ENCODE data around the gene RAI1. TPM values are rescaled to one million over a fixed set of nuclear protein-coding genes. Genes with fewer than 3 reads are reported as not detected.
"Not testable (repeated sequence)": the region's sequence is repeated elsewhere in the genome, so short reads cannot be mapped to it uniquely, and the experiment has no call there.

RAI1 gene
- total and polyA plus RNA-seq, 5 donors from 2014 or later, result 0.80 to 11.4 (median 1.1) TPM

DNA sequence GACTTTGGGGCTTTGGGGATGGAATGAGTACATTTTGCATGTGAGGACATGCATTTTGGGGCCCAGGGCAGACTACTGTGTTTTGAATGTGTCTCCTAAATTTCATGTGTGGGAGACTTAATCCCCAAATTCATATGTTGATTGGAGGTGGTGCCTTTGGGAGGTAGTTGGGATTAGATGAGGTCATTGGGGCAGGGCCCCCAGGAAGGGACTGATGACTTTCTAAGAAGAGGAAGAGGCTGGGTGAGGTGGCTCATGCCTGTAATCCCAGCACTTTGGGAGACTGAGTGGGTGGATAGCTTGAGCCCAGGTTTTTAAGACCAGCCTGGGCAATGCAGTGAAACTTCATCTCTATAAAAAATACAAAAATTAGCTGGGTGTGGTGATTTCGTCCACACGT lies 42.8 kb upstream of the RAI1 start:
- Mint-ChIP-seq H3K4me3 (peak overlapping the region in 1 of 4 donors; percentile 23), H3K9me3 (peaks cover 0 to 3% (median 0%) of the 10 kb centered on the region in 7 donors), H3K36me3 (no peaks in the 10 kb centered on the region), H3K27me3 (peaks cover 9% of the 10 kb centered on the region), H3K27ac (no peak overlapping the region), H3K4me1 (peaks cover 0 to 11% (median 5%) of the 10 kb centered on the region in 4 donors)
- H3K27ac ChIP-seq (ENCODE audit: insufficient read depth, low read length, poor library complexity, severe bottlenecking), result no peak overlapping the region
- H3K36me3 ChIP-seq (ENCODE audit: control insufficient read depth, insufficient read depth, low read length), result no peaks in the 10 kb centered on the region
- ATAC-seq (ENCODE audit: low read depth in 2 of 2) (no peak), DNase-seq (no peak)
- no peaks in the 10 kb centered on the region for H3K4me1 ChIP-seq (ENCODE audit: control insufficient read depth, insufficient read depth, low read length, poor library complexity, severe bottlenecking)
- no peak overlapping the region for H3K4me3 ChIP-seq (ENCODE audit: low read depth, low read length)
- no peaks in the 10 kb centered on the region for H3K9me3 ChIP-seq (ENCODE audit: control insufficient read depth in 2 of 2, low read length in 2 of 2)
- no peaks in the 10 kb centered on the region for H3K27me3 ChIP-seq (ENCODE audit: control insufficient read depth, insufficient read depth, low read length)

DNA sequence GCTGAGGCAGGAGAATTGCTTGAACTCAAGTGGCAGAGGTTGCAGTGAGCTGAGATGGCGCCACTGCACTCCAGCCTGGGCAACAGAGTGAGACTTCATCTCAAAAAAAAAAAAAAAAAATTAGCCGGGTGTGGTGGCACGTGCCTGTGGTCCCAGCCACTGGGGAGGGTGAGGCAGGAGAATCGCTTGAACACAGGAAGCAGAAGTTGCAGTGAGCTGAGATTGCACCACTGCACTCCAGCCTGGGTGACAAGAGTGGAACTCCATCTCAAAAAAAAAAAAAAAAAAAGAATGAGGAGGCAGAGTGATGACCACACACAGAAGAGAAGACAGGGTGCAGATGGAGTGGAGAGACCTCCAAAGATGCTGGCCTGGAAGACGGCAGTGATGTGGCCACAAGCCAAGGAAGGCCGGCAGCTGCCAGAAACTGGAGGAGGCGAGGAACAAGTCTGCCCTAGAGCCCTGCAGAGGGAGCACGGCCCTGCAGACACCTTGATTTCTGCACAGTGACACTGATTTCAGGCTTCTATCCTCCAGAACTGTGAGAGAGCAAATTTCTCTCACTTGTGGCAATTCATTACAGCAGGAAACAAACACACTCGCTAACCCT lies 41.5 kb upstream of the RAI1 start:
- H3K36me3 Mint-ChIP-seq; ATAC-seq (ENCODE audit: low read depth in 2 of 2); H3K27ac Mint-ChIP-seq; H3K27ac ChIP-seq (ENCODE audit: insufficient read depth, low read length, poor library complexity, severe bottlenecking); H3K36me3 ChIP-seq (ENCODE audit: control insufficient read depth, insufficient read depth, low read length); H3K9me3 Mint-ChIP-seq; H3K9me3 ChIP-seq (ENCODE audit: control insufficient read depth in 2 of 2, low read length in 2 of 2); H3K27me3 Mint-ChIP-seq; H3K4me1 ChIP-seq (ENCODE audit: control insufficient read depth, insufficient read depth, low read length, poor library complexity, severe bottlenecking); H3K27me3 ChIP-seq (ENCODE audit: control insufficient read depth, insufficient read depth, low read length); H3K4me3 ChIP-seq (ENCODE audit: low read depth, low read length); H3K4me3 Mint-ChIP-seq: not testable (repeated sequence)
- peak in 1 of 3 donors; percentile 51 for DNase-seq
- H3K4me1 Mint-ChIP-seq, result peaks cover 0 to 11% (median 5%) of the 10 kb centered on the region in 4 donors

DNA sequence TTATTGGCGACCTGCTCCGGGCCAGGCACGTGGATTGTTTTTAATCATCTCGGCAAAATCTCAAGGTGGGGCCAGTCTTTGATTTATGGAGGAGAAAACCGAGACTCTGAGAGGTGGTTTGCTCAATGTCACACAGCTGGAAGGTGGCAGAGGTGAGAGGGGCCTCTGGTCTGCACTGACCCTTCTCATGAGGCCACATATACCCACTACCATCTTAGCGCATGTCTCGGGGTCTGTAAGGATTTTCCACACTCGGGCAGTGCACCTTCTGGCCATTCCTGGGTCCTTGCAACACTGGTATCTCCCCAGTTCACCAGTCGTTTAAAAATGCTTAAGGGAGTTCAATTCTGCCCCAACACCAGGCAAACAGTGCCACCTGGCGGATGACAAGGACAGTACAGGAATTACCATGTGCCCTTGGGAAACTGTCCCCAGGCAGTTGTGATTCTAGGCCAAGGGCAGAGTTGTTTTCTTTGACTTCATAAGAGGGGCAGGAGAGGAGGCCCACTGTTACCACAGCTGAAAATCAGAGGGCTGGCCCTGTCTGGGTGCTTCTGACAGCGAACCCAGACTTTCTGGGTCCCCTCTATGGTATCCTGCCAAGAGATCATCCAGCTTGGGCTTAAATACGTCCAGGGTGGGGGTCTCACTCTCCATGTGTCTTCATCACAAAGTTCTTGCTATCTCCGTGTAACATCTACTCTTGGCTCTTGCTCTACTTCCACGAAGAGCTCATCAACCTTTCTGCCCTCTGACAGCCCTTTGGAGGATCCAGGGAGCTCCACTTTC lies 39.4 kb upstream of the RAI1 start:
- DNase-seq (peak; percentile 60 to 81 (median 77)), ATAC-seq (ENCODE audit: low read depth in 2 of 2) (peak; percentile 80 to 89)
- Histone ChIP-seq H3K27me3 (ENCODE audit: control insufficient read depth, insufficient read depth, low read length) (no peaks in the 10 kb centered on the region), H3K4me3 (ENCODE audit: low read depth, low read length) (no peak overlapping the region), H3K27ac (ENCODE audit: insufficient read depth, low read length, poor library complexity, severe bottlenecking) (no peak overlapping the region), H3K9me3 (ENCODE audit: control insufficient read depth in 2 of 2, low read length in 2 of 2) (no peaks in the 10 kb centered on the region), H3K4me1 (ENCODE audit: control insufficient read depth, insufficient read depth, low read length, poor library complexity, severe bottlenecking) (no peaks in the 10 kb centered on the region), H3K36me3 (ENCODE audit: control insufficient read depth, insufficient read depth, low read length) (no peaks in the 10 kb centered on the region)
- no peaks in the 10 kb centered on the region for H3K27me3 Mint-ChIP-seq
- H3K36me3 Mint-ChIP-seq, result no peaks in the 10 kb centered on the region
- peaks cover 0 to 4% (median 0%) of the 10 kb centered on the region in 7 donors for H3K9me3 Mint-ChIP-seq
- no peak overlapping the region for H3K27ac Mint-ChIP-seq
- H3K4me3 Mint-ChIP-seq, result no peak overlapping the region
- H3K4me1 Mint-ChIP-seq, result peaks cover 0 to 11% (median 5%) of the 10 kb centered on the region in 4 donors

DNA sequence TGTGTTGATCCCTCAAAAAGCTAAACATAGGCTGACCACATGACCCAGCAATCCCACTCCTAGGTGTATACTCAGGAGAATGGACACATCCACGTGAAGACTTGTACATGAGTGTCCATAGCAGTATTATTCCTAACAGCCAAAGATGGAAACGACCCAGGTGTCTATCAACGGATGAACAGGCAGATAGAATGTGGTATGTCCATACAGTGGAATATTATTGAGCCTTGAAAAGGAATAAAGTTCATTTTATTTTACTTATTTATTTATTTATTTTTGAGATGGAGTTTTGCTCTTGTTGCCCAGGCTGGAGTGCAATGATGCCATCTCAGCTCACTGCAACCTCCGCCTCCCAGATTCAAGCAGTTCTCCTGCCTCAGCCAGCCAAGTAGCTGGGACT lies 36.1 kb upstream of the RAI1 start:
- not testable (repeated sequence) for H3K27me3 Mint-ChIP-seq; H3K4me3 ChIP-seq (ENCODE audit: low read depth, low read length); H3K36me3 ChIP-seq (ENCODE audit: control insufficient read depth, insufficient read depth, low read length); ATAC-seq (ENCODE audit: low read depth in 2 of 2); H3K4me3 Mint-ChIP-seq; H3K4me1 Mint-ChIP-seq; H3K4me1 ChIP-seq (ENCODE audit: control insufficient read depth, insufficient read depth, low read length, poor library complexity, severe bottlenecking); H3K36me3 Mint-ChIP-seq; H3K27ac Mint-ChIP-seq; H3K27ac ChIP-seq (ENCODE audit: insufficient read depth, low read length, poor library complexity, severe bottlenecking); DNase-seq; H3K9me3 ChIP-seq (ENCODE audit: control insufficient read depth in 2 of 2, low read length in 2 of 2); H3K27me3 ChIP-seq (ENCODE audit: control insufficient read depth, insufficient read depth, low read length); H3K9me3 Mint-ChIP-seq

DNA sequence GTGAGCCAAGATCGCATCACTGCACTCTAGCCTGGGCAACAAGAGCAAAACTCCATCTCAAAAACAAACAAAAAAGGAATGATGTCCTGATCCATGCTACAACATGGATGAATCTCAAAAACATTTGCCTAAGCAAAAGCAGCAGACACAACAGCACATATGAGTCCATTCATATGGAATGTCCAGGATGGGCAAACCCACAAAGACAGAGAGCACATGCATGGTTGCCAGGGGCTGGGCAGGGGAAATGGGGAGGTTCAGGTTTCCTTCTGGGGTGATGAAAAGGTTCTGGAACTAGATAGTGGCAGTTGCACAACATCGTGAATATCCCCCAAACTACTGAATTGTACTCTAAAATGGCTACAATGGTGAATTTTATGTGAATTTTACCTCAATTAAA lies 35.3 kb upstream of the RAI1 start:
- Histone ChIP-seq H3K4me1 (ENCODE audit: control insufficient read depth, insufficient read depth, low read length, poor library complexity, severe bottlenecking) (no peaks in the 10 kb centered on the region), H3K9me3 (ENCODE audit: control insufficient read depth in 2 of 2, low read length in 2 of 2) (no peaks in the 10 kb centered on the region), H3K27me3 (ENCODE audit: control insufficient read depth, insufficient read depth, low read length) (no peaks in the 10 kb centered on the region), H3K36me3 (ENCODE audit: control insufficient read depth, insufficient read depth, low read length) (no peaks in the 10 kb centered on the region), H3K4me3 (ENCODE audit: low read depth, low read length) (no peak overlapping the region), H3K27ac (ENCODE audit: insufficient read depth, low read length, poor library complexity, severe bottlenecking) (no peak overlapping the region)
- no peak for DNase-seq
- H3K27ac Mint-ChIP-seq, result no peak overlapping the region
- H3K36me3 Mint-ChIP-seq, result no peaks in the 10 kb centered on the region
- H3K4me1 Mint-ChIP-seq, result peaks cover 0 to 4% (median under 1%) of the 10 kb centered on the region in 4 donors
- peaks cover 0 to 10% (median 0%) of the 10 kb centered on the region in 7 donors for H3K9me3 Mint-ChIP-seq
- no peak for ATAC-seq (ENCODE audit: low read depth in 2 of 2)
- H3K27me3 Mint-ChIP-seq, result peaks cover 10% of the 10 kb centered on the region
- no peak overlapping the region for H3K4me3 Mint-ChIP-seq

DNA sequence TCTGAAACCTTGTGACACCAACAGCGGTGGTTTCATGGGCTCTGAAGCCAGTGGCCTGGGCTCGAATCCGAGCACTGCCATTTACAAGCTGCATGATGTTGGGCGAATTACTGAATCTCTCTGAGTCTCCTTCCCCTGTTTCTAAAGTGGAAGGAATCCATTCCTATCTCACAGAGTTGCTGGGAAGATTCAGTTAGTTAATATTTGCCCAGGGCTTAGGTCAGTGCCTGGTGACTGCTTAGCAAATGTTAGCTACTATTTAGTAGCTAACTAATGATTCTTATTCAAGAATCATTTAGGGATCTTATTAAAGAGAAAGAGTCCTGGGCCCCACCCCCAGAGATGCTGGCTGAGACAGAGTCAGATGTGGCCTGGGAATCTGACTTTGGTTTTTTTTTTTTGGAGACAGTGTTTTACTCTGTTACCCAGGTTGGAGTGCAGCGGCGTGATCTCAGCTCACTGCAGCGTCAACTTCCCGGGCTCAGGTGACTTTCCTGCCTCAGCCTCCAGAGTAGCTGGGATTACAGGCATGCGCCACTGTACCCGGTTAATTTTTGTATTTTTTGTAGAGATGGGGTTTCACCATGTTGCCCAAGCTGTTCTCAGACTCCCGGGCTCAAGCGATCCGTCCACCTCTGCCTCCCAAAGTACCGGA lies 33.6 kb upstream of the RAI1 start:
- Mint-ChIP-seq H3K4me3 (no peak overlapping the region), H3K36me3 (no peaks in the 10 kb centered on the region), H3K9me3 (peaks cover 0 to 10% (median 0%) of the 10 kb centered on the region in 7 donors), H3K4me1 (no peaks in the 10 kb centered on the region), H3K27ac (no peak overlapping the region), H3K27me3 (peaks cover 10% of the 10 kb centered on the region)
- H3K9me3 ChIP-seq (ENCODE audit: control insufficient read depth in 2 of 2, low read length in 2 of 2), result no peaks in the 10 kb centered on the region
- H3K4me3 ChIP-seq (ENCODE audit: low read depth, low read length), result no peak overlapping the region
- ATAC-seq (ENCODE audit: low read depth in 2 of 2), result no peak
- DNase-seq, result no peak
- H3K36me3 ChIP-seq (ENCODE audit: control insufficient read depth, insufficient read depth, low read length), result no peaks in the 10 kb centered on the region
- H3K27ac ChIP-seq (ENCODE audit: insufficient read depth, low read length, poor library complexity, severe bottlenecking), result no peak overlapping the region
- H3K4me1 ChIP-seq (ENCODE audit: control insufficient read depth, insufficient read depth, low read length, poor library complexity, severe bottlenecking), result no peaks in the 10 kb centered on the region
- no peaks in the 10 kb centered on the region for H3K27me3 ChIP-seq (ENCODE audit: control insufficient read depth, insufficient read depth, low read length)

DNA sequence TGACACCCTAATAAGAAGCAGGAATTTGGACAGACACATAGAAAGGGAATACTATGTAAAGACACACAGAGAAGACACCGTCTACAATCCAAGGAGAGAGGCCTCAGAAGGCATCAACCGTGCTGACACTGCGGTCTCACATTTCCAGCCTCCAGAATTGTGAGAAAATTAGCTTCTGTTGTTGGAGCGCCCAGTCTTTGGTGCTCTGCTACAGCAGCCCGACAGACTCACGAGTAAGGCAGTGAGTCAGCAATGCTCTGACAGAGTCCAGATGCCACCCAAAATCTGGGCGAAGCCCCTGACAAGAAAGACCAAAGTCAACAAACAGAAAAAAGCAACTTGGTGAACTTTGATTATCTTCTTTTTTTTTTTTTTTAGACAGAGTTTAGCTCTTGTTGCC lies 32.5 kb upstream of the RAI1 start:
- DNase-seq (no peak), ATAC-seq (ENCODE audit: low read depth in 2 of 2) (no peak)
- H3K36me3 ChIP-seq (ENCODE audit: control insufficient read depth, insufficient read depth, low read length), result no peaks in the 10 kb centered on the region
- no peaks in the 10 kb centered on the region for H3K4me1 Mint-ChIP-seq
- no peaks in the 10 kb centered on the region for H3K9me3 ChIP-seq (ENCODE audit: control insufficient read depth in 2 of 2, low read length in 2 of 2)
- no peak overlapping the region for H3K27ac ChIP-seq (ENCODE audit: insufficient read depth, low read length, poor library complexity, severe bottlenecking)
- no peaks in the 10 kb centered on the region for H3K27me3 ChIP-seq (ENCODE audit: control insufficient read depth, insufficient read depth, low read length)
- H3K27ac Mint-ChIP-seq, result no peak overlapping the region
- H3K4me3 Mint-ChIP-seq, result no peak overlapping the region
- H3K9me3 Mint-ChIP-seq, result peaks cover 0 to 10% (median 0%) of the 10 kb centered on the region in 7 donors
- peaks cover 10% of the 10 kb centered on the region for H3K27me3 Mint-ChIP-seq
- no peak overlapping the region for H3K4me3 ChIP-seq (ENCODE audit: low read depth, low read length)
- no peaks in the 10 kb centered on the region for H3K4me1 ChIP-seq (ENCODE audit: control insufficient read depth, insufficient read depth, low read length, poor library complexity, severe bottlenecking)
- H3K36me3 Mint-ChIP-seq, result peaks cover 4% of the 10 kb centered on the region

Measured in CD4-positive, CD25-positive, alpha-beta regulatory T cell (primary cell).